ENCODE data around the gene UPK2. TPM values are rescaled to one million over a fixed set of nuclear protein-coding genes. Genes with fewer than 3 reads are reported as not detected.
A peak's percentile ranks its signal among the peaks of the same experiment; 100 is the strongest.

UPK2 gene
- total and polyA plus RNA-seq, 8 donors = 2.2 to 4.3 (median 3.5) TPM; not detected in 2

GRCh38 chr11:118909619-118910308, 46.3 kb upstream of the UPK2 start:
- Histone ChIP-seq H3K27ac (peak overlapping the region; percentile 82 to 95), H3K36me3 (peaks cover 0 to 33% of the 10 kb centered on the region in 2 donors), H3K9me3 (no peaks in the 10 kb centered on the region), H3K4me1 (peaks cover 64 to 81% of the 10 kb centered on the region in 2 donors), H3K4me3 (peak overlapping the region; percentile 7 to 33), H3K27me3 (peaks cover 0 to 11% of the 10 kb centered on the region in 2 donors)
- no peak for ATAC-seq
- DNase-seq = peak in 1 of 4 donors; percentile 67
- intact Hi-C loops (cut with DNase I) = no loop called here
- TF ChIP-seq, protein P1, sequence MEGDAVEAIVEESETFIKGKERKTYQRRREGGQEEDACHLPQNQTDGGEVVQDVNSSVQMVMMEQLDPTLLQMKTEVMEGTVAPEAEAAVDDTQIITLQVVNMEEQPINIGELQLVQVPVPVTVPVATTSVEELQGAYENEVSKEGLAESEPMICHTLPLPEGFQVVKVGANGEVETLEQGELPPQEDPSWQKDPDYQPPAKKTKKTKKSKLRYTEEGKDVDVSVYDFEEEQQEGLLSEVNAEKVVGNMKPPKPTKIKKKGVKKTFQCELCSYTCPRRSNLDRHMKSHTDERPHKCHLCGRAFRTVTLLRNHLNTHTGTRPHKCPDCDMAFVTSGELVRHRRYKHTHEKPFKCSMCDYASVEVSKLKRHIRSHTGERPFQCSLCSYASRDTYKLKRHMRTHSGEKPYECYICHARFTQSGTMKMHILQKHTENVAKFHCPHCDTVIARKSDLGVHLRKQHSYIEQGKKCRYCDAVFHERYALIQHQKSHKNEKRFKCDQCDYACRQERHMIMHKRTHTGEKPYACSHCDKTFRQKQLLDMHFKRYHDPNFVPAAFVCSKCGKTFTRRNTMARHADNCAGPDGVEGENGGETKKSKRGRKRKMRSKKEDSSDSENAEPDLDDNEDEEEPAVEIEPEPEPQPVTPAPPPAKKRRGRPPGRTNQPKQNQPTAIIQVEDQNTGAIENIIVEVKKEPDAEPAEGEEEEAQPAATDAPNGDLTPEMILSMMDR (IDR thresholded peaks at IDR 0.05) = no peak

DNA sequence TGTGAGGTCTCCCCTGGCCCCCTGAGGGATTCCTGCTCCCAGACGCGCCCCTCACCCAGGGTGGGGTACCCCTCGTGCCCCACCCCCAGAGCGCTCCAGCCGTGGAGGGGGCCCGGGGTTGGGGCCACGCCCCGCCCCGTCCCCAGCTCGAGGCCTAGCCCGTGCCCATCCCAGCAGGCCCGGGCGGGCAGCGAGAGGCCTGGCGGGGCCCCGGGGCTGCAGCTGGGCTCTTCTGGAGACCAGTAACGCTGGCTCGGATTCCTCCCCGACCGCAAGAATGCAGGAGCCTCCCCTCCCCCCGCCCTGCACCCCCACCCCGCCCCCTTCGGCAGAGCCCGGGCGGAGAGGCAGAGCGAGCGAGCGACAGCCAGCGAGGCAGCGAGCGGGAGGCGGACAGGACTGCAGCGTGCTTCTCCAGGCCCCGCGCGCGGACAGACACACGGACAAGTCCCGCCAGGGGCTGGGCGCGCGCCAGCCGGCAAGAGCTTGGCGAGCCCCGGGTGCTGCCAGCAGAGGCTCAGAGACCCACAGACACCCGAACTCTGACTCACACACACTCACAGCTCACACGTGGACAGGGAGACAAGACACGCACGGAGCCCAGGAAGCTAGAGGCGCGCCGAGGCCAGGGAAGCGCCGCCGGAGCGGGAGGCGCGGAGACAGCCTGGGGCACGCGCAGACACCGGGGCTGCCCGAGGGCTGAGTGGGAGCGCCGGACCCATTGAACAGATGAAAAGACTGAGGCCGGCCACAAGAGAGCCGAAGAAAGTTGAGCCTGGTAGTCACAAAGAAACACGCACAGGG, 45.6 kb upstream of the UPK2 start:
- intact Hi-C loops (cut with DNase I) = no loop called here
- H3K9me3 ChIP-seq = no peaks in the 10 kb centered on the region
- H3K27ac ChIP-seq = peak overlapping the region; percentile 82 to 95
- TF ChIP-seq, protein P1 (IDR thresholded peaks at IDR 0.05) = no peak
- ATAC-seq = peak; percentile 58
- peaks cover 0 to 26% of the 10 kb centered on the region in 2 donors for H3K36me3 ChIP-seq
- H3K27me3 ChIP-seq = peaks cover 0 to 11% of the 10 kb centered on the region in 2 donors
- peak overlapping the region; percentile 7 to 33 for H3K4me3 ChIP-seq
- DNase-seq = peak; percentile 76 to 90 (median 84)
- peaks cover 70 to 89% of the 10 kb centered on the region in 2 donors for H3K4me1 ChIP-seq

GRCh38 chr11:118911113-118911879, 44.8 kb upstream of the UPK2 start:
- DNase-seq (peak in 1 of 4 donors; percentile 79), ATAC-seq (peak; percentile 3)
- TF ChIP-seq, protein P1 (IDR thresholded peaks at IDR 0.05) = no peak
- Histone ChIP-seq H3K27me3 (peaks cover 0 to 11% of the 10 kb centered on the region in 2 donors), H3K36me3 (peaks cover 0 to 18% of the 10 kb centered on the region in 2 donors), H3K4me1 (peaks cover 78 to 96% of the 10 kb centered on the region in 2 donors), H3K27ac (peak overlapping the region; percentile 82 to 95), H3K4me3 (peak overlapping the region; percentile 9 to 33), H3K9me3 (no peaks in the 10 kb centered on the region)
- intact Hi-C loops (cut with DNase I) = no loop called here

GRCh38 chr11:118911880-118912741, 44.0 kb upstream of the UPK2 start:
- DNase-seq (peak in 2 of 4 donors; percentile 90 to 91), ATAC-seq (peak; percentile 66)
- peaks cover 85 to 99% of the 10 kb centered on the region in 2 donors for H3K4me1 ChIP-seq
- peaks cover 0 to 13% of the 10 kb centered on the region in 2 donors for H3K36me3 ChIP-seq
- no peaks in the 10 kb centered on the region for H3K9me3 ChIP-seq
- H3K27ac ChIP-seq = peak overlapping the region; percentile 82 to 95
- peaks cover 0 to 11% of the 10 kb centered on the region in 2 donors for H3K27me3 ChIP-seq
- intact Hi-C loops (cut with DNase I) = no loop called here
- TF ChIP-seq, protein P1 (IDR thresholded peaks at IDR 0.05) = no peak
- H3K4me3 ChIP-seq = peak overlapping the region in 1 of 2 donors; percentile 33

Data from left lung (tissue), 10 donors.